GM12878 (cell line): ENCODE measurements around the gene DCAF11. TPM values are rescaled to one million over a fixed set of nuclear protein-coding genes. Genes with fewer than 3 reads are reported as not detected.

ENCODE experiments used
- ATAC-seq: fragments of 200-7000 bp; cut with Tn5 transposase; 3 replicates; pipeline ENCODE4 v1.9.1; 2020; ENCODE audit warnings: mild to moderate bottlenecking, moderate library complexity
- BruUV-seq: library from RNA; stranded (reverse); fragments of 400-500 nt; replicated peaks from 2 replicates; lab custom pipeline; 2021; lab: Mats Ljungman, UMichigan
- CTCF ChIA-PET: fragments of 300-600 bp; sonication (Branson Sonifier 250); formaldehyde crosslinking; extraction: SDS; loops from one replicate; lab custom pipeline; 2021; ENCODE audit warnings: inconsistent platforms; lab: Yijun Ruan, JAX
- POLR2A ChIA-PET: fragments of 350-600 bp; formaldehyde crosslinking; extraction: SDS; loops from one replicate; lab custom pipeline; 2021; ENCODE audit warnings: inconsistent platforms; lab: Charles Lee
- RAD21 ChIA-PET: fragments of 300-600 bp; sonication (Branson Sonifier 250); formaldehyde crosslinking; loops from one replicate; lab custom pipeline; 2023; ENCODE audit warnings: antibody characterized with exemption; ENCODE audit not compliant: unreplicated experiment; lab: Charles Lee
- SMC1A ChIA-PET: fragments of 300-600 bp; sonication (Branson Sonifier 250); formaldehyde crosslinking; loops from one replicate; lab custom pipeline; 2023; ENCODE audit not compliant: unreplicated experiment, uncharacterized antibody; lab: Charles Lee
- DNase-seq: peaks from one replicate; pipeline ENCODE4 v3.0.0-alpha.2; 2011; ENCODE audit warnings: low read depth, low spot score
- FAIRE-seq: peaks from 3 replicates; lab custom pipeline; 2011; peaks lifted over from hg19 to GRCh38; lab: Jason Lieb, UNC
- H2AFZ ChIP-seq: 2 replicates; pipeline ENCODE4 v1.6.0; 2011; ENCODE audit warnings: low read depth, low read length, control low read depth; ENCODE audit not compliant: control insufficient read depth
- H3K27ac ChIP-seq: 2 replicates; pipeline ENCODE4 v1.5.1; 2011; ENCODE audit warnings: control low read depth; ENCODE audit not compliant: control insufficient read depth, insufficient read depth
- H3K27me3 ChIP-seq, 2 experiments: replicated peaks in 1 of 2; 2 replicates each; pipeline versions ENCODE4 v1.6.0 to v1.6.1; 2011; ENCODE audit warnings: low read length in 1 of 2; ENCODE audit not compliant: control insufficient read depth in 2 of 2, insufficient read depth in 2 of 2
- H3K36me3 ChIP-seq, 2 experiments: 2 replicates each; pipeline ENCODE4 v1.5.1; 2011; ENCODE audit warnings: low read length in 1 of 2; ENCODE audit not compliant: control insufficient read depth in 2 of 2, insufficient read depth in 2 of 2
- H3K4me1 ChIP-seq: 2 replicates; pipeline ENCODE4 v1.6.1; 2011; ENCODE audit warnings: mild to moderate bottlenecking, low read length, moderate library complexity, mixed read lengths; ENCODE audit not compliant: control insufficient read depth, insufficient read depth
- H3K4me2 ChIP-seq: 2 replicates; pipeline ENCODE4 v1.6.0; 2011; ENCODE audit warnings: control low read depth; ENCODE audit not compliant: control insufficient read depth, insufficient read depth
- H3K4me3 ChIP-seq: fragments of 200-600 bp; sonication (generic); 2 replicates; pipeline ENCODE4 v1.5.1; 2016
- H3K79me2 ChIP-seq: 2 replicates; pipeline ENCODE4 v1.6.0; 2011; ENCODE audit warnings: low read length; ENCODE audit not compliant: control insufficient read depth, insufficient read depth
- H3K9ac ChIP-seq: 2 replicates; pipeline ENCODE4 v1.8.0; 2011; ENCODE audit warnings: low read length, control low read depth, mixed read lengths; ENCODE audit not compliant: control insufficient read depth, insufficient read depth
- H3K9me3 ChIP-seq: replicated peaks from 3 replicates; pipeline ENCODE4 v1.5.1; 2011; ENCODE audit warnings: mild to moderate bottlenecking, low read length; ENCODE audit not compliant: control insufficient read depth, insufficient read depth
- H4K20me1 ChIP-seq: 2 replicates; pipeline ENCODE4 v1.6.0; 2011; ENCODE audit not compliant: control insufficient read depth, insufficient read depth
- BMI1 ChIP-seq: fragments of 450-650 bp; IDR thresholded peaks from 2 replicates; pipeline ENCODE4 v1.6.1; 2016; ENCODE audit warnings: mild to moderate bottlenecking, moderate library complexity, borderline replicate concordance
- CHD1 ChIP-seq: IDR thresholded peaks from 2 replicates; pipeline ENCODE4 v1.6.1; 2012; ENCODE audit warnings: low read depth, low read length, improper control_type of control experiment
- EGR1 ChIP-seq, 2 experiments: IDR thresholded peaks; 1 replicate in 1 of 2; 2 replicates in 1 of 2; pipeline ENCODE4 v1.6.1; 2011 to 2012; ENCODE audit warnings: low read depth in 2 of 2, low read length in 2 of 2, borderline replicate concordance in 1 of 2, mild to moderate bottlenecking in 1 of 2, moderate library complexity in 1 of 2
- GABPA ChIP-seq: IDR thresholded peaks from 2 replicates; pipeline ENCODE4 v1.6.1; 2014; ENCODE audit warnings: antibody characterized with exemption, low read depth, mild to moderate bottlenecking, inconsistent platforms
- LARP7 ChIP-seq: fragments of 450-650 bp; IDR thresholded peaks from 2 replicates; pipeline ENCODE4 v1.6.1; 2017; ENCODE audit warnings: mild to moderate bottlenecking
- NRF1 ChIP-seq: conservative IDR thresholded peaks from 2 replicates; pipeline ENCODE4 v1.6.1; 2011; ENCODE audit warnings: mild to moderate bottlenecking, low read depth, low read length, improper control_type of control experiment
- RB1 ChIP-seq: fragments of 450-650 bp; formaldehyde crosslinking; IDR thresholded peaks from 2 replicates; pipeline ENCODE4 v1.6.1; 2017; ENCODE audit warnings: mild to moderate bottlenecking, borderline replicate concordance
- TCF3 ChIP-seq: IDR thresholded peaks from 2 replicates; pipeline ENCODE4 v1.6.1; 2012; ENCODE audit warnings: low read depth, mild to moderate bottlenecking, low read length, borderline replicate concordance; ENCODE audit not compliant: insufficient read depth
- WRNIP1 ChIP-seq: IDR thresholded peaks from 2 replicates; pipeline ENCODE4 v1.6.1; 2011; ENCODE audit warnings: low read depth, low read length, improper control_type of control experiment, borderline replicate concordance
- ZNF24 ChIP-seq: fragments of 450-650 bp; IDR thresholded peaks from 2 replicates; pipeline ENCODE4 v1.6.1; 2017; ENCODE audit warnings: antibody characterized with exemption, mild to moderate bottlenecking
- WGBS: methylation state at CpG from one replicate; pipeline ENCODE4 v1.1.6; 2016; ENCODE audit warnings: low lambda C conversion rate; ENCODE audit not compliant: insufficient replicate concordance, insufficient coverage; ENCODE audit errors: missing lambda C conversion rate; 5-methylcytosine and 5-hydroxymethylcytosine counted together
- in situ Hi-C: fragments of 300-500 bp; cut with MboI; formaldehyde crosslinking; loops from 9 replicates; pipeline ENCODE4 v1.14.3; 2018; ENCODE audit warnings: mixed read lengths
- intact Hi-C: fragments of 100-400 bp; cut with micrococcal nuclease; formaldehyde crosslinking; loops from one replicate; pipeline ENCODE4 v1.14.2; 2022; ENCODE audit not compliant: unreplicated experiment
- polyA plus RNA-seq, 11 experiments: library from polyadenylated mRNA; depleted of rRNA in 4 of 11; unstranded in 6 of 11; stranded (reverse) in 5 of 11; fragments of >200 nt; fragmentation: Nextera tagmentation in 4 of 11; fragmentation: Illumina TruSeq in 1 of 11; extraction: Ambion mirVana in 4 of 11; extraction: Trizol in 1 of 11; gene quantifications; 1 replicate in 1 of 11; 2 replicates in 10 of 11; pipeline versions ENCODE4 v1.2.1 to v1.2.3, GENCODE V29; 2011 to 2016; ENCODE audit warnings: inconsistent platforms in 2 of 11, missing spikeins in 2 of 11, low read depth in 1 of 11
- total RNA-seq, 4 experiments: library from RNA; depleted of rRNA in 3 of 4; stranded (reverse); fragments of >200 nt in 3 of 4; fragmentation: Illumina TruSeq in 1 of 4; extraction: Trizol in 1 of 4; gene quantifications; 2 replicates each; pipeline versions ENCODE4 v1.2.1 to v1.2.3, GENCODE V29; 2013 to 2021

The DCAF11 gene
- total and polyA plus RNA-seq, 10 of the 15 experiments (the other 5 are each of a cell fraction or from before 2014, with no cell fraction given): 13.4 to 91.2 (median 68.7) TPM

- BruUV-seq: no TSS peak
- no peaks in the 10 kb centered on the region for H4K20me1 ChIP-seq
- no peak overlapping the region for H3K27ac ChIP-seq
- POLR2A ChIA-PET: interaction anchor here (1.3 kb wide), 1 partner anchor 32 kb away, joined by 3 read pairs; the partner anchor contains the start of gene CARMIL3
- FAIRE-seq (no peak), DNase-seq (no peak)
- H3K4me2 ChIP-seq: no peak overlapping the region
- no peaks in the 10 kb centered on the region for H3K27me3 ChIP-seq
- SMC1A ChIA-PET: interaction anchor here (1.5 to 5.2 kb wide), 2 partner anchors 8 to 27 kb away, joined by 3 to 51 read pairs; partner anchors contain the start of gene PCK2
- in situ Hi-C loops: no loop called here
- H3K79me2 ChIP-seq: no peaks in the 10 kb centered on the region
- no peaks in the 10 kb centered on the region for H3K36me3 ChIP-seq
- H3K4me1 ChIP-seq: peaks cover 13% of the 10 kb centered on the region
- CTCF ChIA-PET: interaction anchor here (0.6 to 4.9 kb wide), 2 partner anchors 25 to 470 kb away, joined by 3 to 41 read pairs; no protein-coding TSS in a partner anchor
- 72% methylated on average over 3 of the region's 3 CpGs for WGBS
- no peak overlapping the region for H2AFZ ChIP-seq
- no peaks in the 10 kb centered on the region for H3K9me3 ChIP-seq
- TF ChIP-seq ZNF24 (no peak), TCF3 (no peak), NRF1 (no peak), CHD1 (no peak), WRNIP1 (no peak), BMI1 (no peak), RB1 (no peak), LARP7 (no peak), GABPA (no peak), EGR1 (IDR thresholded peaks at IDR 0.05; ENCODE audit: borderline replicate concordance in 1 of 2, low read depth in 2 of 2, low read length in 2 of 2) (no peak)
- TF ChIP-seq, all 136 proteins: peak for 0
- RAD21 ChIA-PET: interaction anchor here (1.3 to 3.3 kb wide), 2 partner anchors 17 to 24 kb away, joined by 3 to 17 read pairs; no protein-coding TSS in a partner anchor
- no peak for ATAC-seq
- H3K4me3 ChIP-seq: no peak overlapping the region
- intact Hi-C loops: no loop called here
- H3K9ac ChIP-seq: no peak overlapping the region
Observed at GRCh38 chr14:24083462-24083861, 31.1 kb upstream of the DCAF11 start.
